ENCODE measurements around the gene ADM2. TPM values are rescaled to one million over a fixed set of nuclear protein-coding genes. Genes with fewer than 3 reads are reported as not detected.

The ADM2 gene
- total and polyA plus RNA-seq, 2 of the 13 experiments (the other 11 are each of a cell fraction or from before 2014, with no cell fraction given) = 1.2 to 3.0 TPM

GRCh38 chr22:50445880-50446707 is 35.2 kb upstream of the ADM2 start (continued):
- 0 out of 2 replicates have a peak, but pooled peaks have one; percentile 29 for TF ChIP-seq MXD1 (CRISPR knock-in tag; IDR thresholded peaks at IDR 0.05)
- TF ChIP-seq ZNF577 (CRISPR knock-in tag; IDR thresholded peaks at IDR 0.05; ENCODE audit: borderline replicate concordance, low read depth) = no peak
- 0 out of 2 replicates have a peak, but pooled peaks have one; percentile 30 for TF ChIP-seq IRF1 (CRISPR knock-in tag; IDR thresholded peaks at IDR 0.05; ENCODE audit: low read depth)
- peak in 1 of 2 experiments; percentile 38; a peak in 1 of 4 replicates for TF ChIP-seq POLR2A (IDR thresholded peaks at IDR 0.05; ENCODE audit: insufficient read depth in 1 of 2, low read depth in 2 of 2, low read length in 2 of 2)
- TF ChIP-seq TAF15 (IDR thresholded peaks at IDR 0.05; ENCODE audit: low read depth, low read length, poor library complexity, severe bottlenecking) = no peak
- no peak for TF ChIP-seq THAP11 (CRISPR knock-in tag; IDR thresholded peaks at IDR 0.05)
- TF ChIP-seq REL (CRISPR knock-in tag; conservative IDR thresholded peaks at IDR 0.05) = no peak
- peak; percentile 75 for TF ChIP-seq AGO2 (optimal IDR thresholded peaks at IDR 0.05; ENCODE audit: low read depth, low read length)

- Histone ChIP-seq H4K20me1 (ENCODE audit: insufficient read depth, low read length) (peaks cover 4% of the 10 kb centered on the region; the same call in 1 of the 2 replicates), H3K4me2 (ENCODE audit: low read depth, low read length) (no peak overlapping the region), H3K4me3 (replicated peaks in 1 of 3; ENCODE audit: insufficient read depth in 1 of 3, low read depth in 2 of 3, low read length in 3 of 3) (no peak overlapping the region), H3K27me3 (ENCODE audit: control insufficient read depth in 1 of 2, insufficient read depth in 2 of 2, low read length in 2 of 2) (no peaks in the 10 kb centered on the region), H2AFZ (ENCODE audit: low read length) (no peak overlapping the region), H3K27ac (ENCODE audit: extremely low read length, insufficient read depth, low read length) (no peak overlapping the region), H3K9ac (ENCODE audit: insufficient read depth, low read depth, low read length) (no peak overlapping the region), H3K9me3 (ENCODE audit: low read length) (no peaks in the 10 kb centered on the region), H3K79me2 (ENCODE audit: insufficient read depth, low read length) (no peaks in the 10 kb centered on the region), H3K4me1 (ENCODE audit: insufficient read depth, low read length) (no peaks in the 10 kb centered on the region; the same call in 1 of the 2 replicates), H3K36me3 (replicated peaks in 1 of 2; ENCODE audit: control insufficient read depth in 1 of 2, insufficient read depth in 2 of 2, low read length in 2 of 2) (peaks cover 22 to 43% of the 10 kb centered on the region in 2 experiments; a peak in 4 of 5 replicates)
- WGBS (ENCODE audit: low lambda C conversion rate) = 97% methylated on average over 31 of the region's 54 CpGs
- DNase-seq (ENCODE audit: low spot score) (no peak), FAIRE-seq (no peak), ATAC-seq (peak; percentile 31)
- ChIA-PET POLR2A (no interaction called here), CTCF (ENCODE audit: low intra/inter-chr PET ratio, low total read pairs) (no interaction called here)
- no TSS peak for BruUV-seq (replicated peaks)
- in situ Hi-C loops (cut with HindIII; ENCODE audit: extremely low pct_ligation_motif_present, low pct_unique_long_range_greater_than_20kb) (no loop called here), intact Hi-C loops (cut with micrococcal nuclease; ENCODE audit: unreplicated experiment) (no loop called here)
- TF ChIP-seq PTBP1 (IDR thresholded peaks at IDR 0.05; ENCODE audit: low read depth, low read length, poor library complexity, severe bottlenecking) (no peak), ZBTB38 (CRISPR knock-in tag; IDR thresholded peaks at IDR 0.05) (0 out of 2 replicates have a peak, but pooled peaks have one; percentile 29), ZNF24 (IDR thresholded peaks at IDR 0.05) (no peak), PLRG1 (conservative IDR thresholded peaks at IDR 0.05) (no peak), AGO1 (IDR thresholded peaks at IDR 0.05; ENCODE audit: low read depth, low read length, poor library complexity, severe bottlenecking) (peak; percentile 68), ZNF75D (CRISPR knock-in tag; IDR thresholded peaks at IDR 0.05; ENCODE audit: borderline replicate concordance) (no peak), SMARCC2 (IDR thresholded peaks at IDR 0.05) (no peak), AKAP8 (CRISPR knock-in tag; IDR thresholded peaks at IDR 0.05) (peak; percentile 79; the same call in 1 of the 2 replicates), AGO2 (optimal IDR thresholded peaks at IDR 0.05; ENCODE audit: low read depth, low read length) (peak; percentile 77)
Measured at GRCh38 chr22:50446708-50447575, 34.4 kb upstream of the ADM2 start.

Measured in HepG2 (cell line).